Astrocyte of the spinal cord (primary cell): ENCODE measurements around the gene CCSAP.

Experiments used
- DNase-seq: peaks from one replicate; pipeline ENCODE4 v3.0.0; 2011; ENCODE audit warnings: low read depth, low spot score
- H3K4me3 ChIP-seq: 2 replicates; pipeline ENCODE4 v1.5.1; 2011; ENCODE audit warnings: low read depth, mild to moderate bottlenecking, low read length, moderate library complexity
- in situ Hi-C: cut with HindIII; loops from 2 replicates; pipeline ENCODE4 v1.10.0; 2017; ENCODE audit warnings: low sequenced_read_pairs
- TF ChIP-seq, protein P1 (sequence below): IDR thresholded peaks from 2 replicates; pipeline ENCODE4 v1.5.1; 2012; ENCODE audit warnings: low read depth, mild to moderate bottlenecking, low read length, inconsistent platforms

The CCSAP gene

GRCh38 chr1:229286099-229286766 is 56.6 kb downstream of the CCSAP start:
- H3K4me3 ChIP-seq: no peak overlapping the region
- in situ Hi-C loops: loop anchor here (25.0 kb wide), 1 partner anchor 201 kb away; no protein-coding TSS in a partner anchor
- TF ChIP-seq, protein P1, sequence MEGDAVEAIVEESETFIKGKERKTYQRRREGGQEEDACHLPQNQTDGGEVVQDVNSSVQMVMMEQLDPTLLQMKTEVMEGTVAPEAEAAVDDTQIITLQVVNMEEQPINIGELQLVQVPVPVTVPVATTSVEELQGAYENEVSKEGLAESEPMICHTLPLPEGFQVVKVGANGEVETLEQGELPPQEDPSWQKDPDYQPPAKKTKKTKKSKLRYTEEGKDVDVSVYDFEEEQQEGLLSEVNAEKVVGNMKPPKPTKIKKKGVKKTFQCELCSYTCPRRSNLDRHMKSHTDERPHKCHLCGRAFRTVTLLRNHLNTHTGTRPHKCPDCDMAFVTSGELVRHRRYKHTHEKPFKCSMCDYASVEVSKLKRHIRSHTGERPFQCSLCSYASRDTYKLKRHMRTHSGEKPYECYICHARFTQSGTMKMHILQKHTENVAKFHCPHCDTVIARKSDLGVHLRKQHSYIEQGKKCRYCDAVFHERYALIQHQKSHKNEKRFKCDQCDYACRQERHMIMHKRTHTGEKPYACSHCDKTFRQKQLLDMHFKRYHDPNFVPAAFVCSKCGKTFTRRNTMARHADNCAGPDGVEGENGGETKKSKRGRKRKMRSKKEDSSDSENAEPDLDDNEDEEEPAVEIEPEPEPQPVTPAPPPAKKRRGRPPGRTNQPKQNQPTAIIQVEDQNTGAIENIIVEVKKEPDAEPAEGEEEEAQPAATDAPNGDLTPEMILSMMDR: no peak
- no peak for DNase-seq

- no peak for DNase-seq
- H3K4me3 ChIP-seq: no peak overlapping the region
- in situ Hi-C loops: loop anchor here (25.0 kb wide), 1 partner anchor 202 kb away; no protein-coding TSS in a partner anchor
- TF ChIP-seq, protein P1: no peak
Measured at GRCh38 chr1:229285440-229285839, 57.4 kb downstream of the CCSAP start.

- H3K4me3 ChIP-seq: no peak overlapping the region
- TF ChIP-seq, protein P1: no peak
- DNase-seq: no peak
- in situ Hi-C loops: loop anchor here (25.0 kb wide), 1 partner anchor 202 kb away; no protein-coding TSS in a partner anchor
Measured at GRCh38 chr1:229284887-229285286, 58.0 kb downstream of the CCSAP start.

GRCh38 chr1:229283183-229283611 is 59.6 kb downstream of the CCSAP start:
- in situ Hi-C loops: loop anchor here (25.0 kb wide), 1 partner anchor 204 kb away; no protein-coding TSS in a partner anchor
- H3K4me3 ChIP-seq: no peak overlapping the region
- no peak for DNase-seq
- TF ChIP-seq, protein P1: no peak

DNA sequence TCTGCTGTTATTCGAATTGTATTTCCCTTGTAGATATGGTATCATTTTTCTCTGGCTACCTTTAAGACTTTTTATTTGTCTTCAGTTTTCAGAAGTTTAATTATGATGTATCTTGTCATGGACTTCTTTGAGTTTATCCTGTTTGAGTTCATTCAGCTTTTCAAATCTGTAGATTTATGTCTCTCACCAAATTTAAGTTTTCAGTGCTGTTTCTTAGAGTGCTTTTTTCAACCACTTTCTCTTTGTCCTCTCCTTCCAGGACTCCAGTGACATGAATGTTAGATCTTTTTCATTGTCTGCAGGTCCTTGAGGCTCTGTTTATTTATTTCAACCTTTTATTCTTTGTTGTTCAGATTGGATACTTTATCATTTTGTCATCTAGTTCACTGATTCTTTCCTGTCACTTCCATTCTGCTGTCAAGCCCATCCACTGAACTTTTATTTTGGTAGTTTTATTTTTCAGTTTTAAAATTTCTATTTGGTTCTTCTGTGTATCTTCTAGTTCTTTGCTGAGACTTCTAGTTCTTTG is 60.5 kb downstream of the CCSAP start:
- in situ Hi-C loops: loop anchor here (25.0 kb wide), 1 partner anchor 205 kb away; no protein-coding TSS in a partner anchor
- TF ChIP-seq, protein P1: no peak
- DNase-seq: no peak
- no peak overlapping the region for H3K4me3 ChIP-seq

GRCh38 chr1:229281339-229281926 is 61.4 kb downstream of the CCSAP start:
- in situ Hi-C loops: loop anchor here (25.0 kb wide), 1 partner anchor 206 kb away; no protein-coding TSS in a partner anchor
- no peak for DNase-seq
- TF ChIP-seq, protein P1: no peak
- H3K4me3 ChIP-seq: no peak overlapping the region
